ENCODE data around the gene PHETA2.
A peak's percentile ranks its signal among the peaks of the same experiment; 100 is the strongest.

The PHETA2 gene

DNA sequence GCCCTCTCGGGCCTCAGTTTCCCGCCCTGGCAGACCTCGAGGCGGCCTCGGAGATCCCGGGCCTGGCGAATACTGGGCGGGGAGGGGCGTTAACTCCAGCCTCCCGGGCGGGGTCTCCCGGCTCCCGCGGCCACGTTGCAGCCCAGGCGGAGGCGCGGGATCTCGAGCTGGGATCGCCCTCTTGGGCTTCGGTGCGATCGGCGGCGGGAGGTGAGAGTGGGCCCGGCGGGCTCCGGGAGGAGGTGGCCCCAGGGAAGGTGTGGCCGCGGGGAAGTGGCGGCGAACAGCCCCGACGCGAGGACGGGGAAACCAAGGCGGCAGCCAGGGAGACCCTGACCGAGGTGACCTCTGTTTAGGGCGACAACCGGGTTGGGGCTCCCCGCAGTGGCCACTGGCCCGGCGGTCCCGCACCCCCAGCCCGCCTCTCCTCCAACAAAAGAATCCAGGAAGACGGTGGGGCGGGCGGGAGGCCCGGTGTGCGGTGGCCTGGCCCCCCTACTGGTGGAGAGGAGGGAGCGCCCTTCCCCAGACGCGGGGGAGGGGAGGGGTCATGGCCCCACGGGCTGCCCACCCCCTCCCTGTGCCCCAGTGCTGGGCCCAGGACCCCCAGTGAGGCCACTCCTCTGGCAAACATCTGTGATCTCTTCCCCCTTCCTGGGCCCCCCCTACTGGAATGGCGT lies at the start of gene PHETA2:
Gene PHETA2, plus strand, starts transcription at position 117 of the 680 bp plus-strand sequence. CDS start 3,046 bp downstream, outside the sequence.
- DNase-seq: peak; percentile 74

GRCh38 chr22:42025421-42025820 lies 48.6 kb upstream of the PHETA2 start:
- no peak for DNase-seq

DNA sequence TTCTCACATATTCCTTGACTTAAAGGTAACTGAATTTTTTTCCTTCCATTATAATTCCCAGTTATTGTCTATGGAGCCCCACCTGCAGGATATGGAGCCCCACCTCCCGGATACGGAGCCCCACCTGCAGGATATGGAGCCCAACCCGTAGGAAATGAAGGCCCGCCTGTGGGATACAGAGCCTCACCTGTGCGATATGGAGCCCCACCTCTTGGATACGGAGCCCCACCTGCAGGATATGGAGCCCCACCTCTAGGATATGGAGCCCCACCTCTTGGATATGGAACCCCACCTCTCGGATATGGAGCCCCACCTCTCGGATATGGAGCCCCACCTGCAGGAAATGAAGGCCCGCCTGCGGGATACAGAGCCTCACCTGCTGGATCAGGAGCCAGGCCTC lies 47.3 kb upstream of the PHETA2 start:
- DNase-seq: no peak

DNA sequence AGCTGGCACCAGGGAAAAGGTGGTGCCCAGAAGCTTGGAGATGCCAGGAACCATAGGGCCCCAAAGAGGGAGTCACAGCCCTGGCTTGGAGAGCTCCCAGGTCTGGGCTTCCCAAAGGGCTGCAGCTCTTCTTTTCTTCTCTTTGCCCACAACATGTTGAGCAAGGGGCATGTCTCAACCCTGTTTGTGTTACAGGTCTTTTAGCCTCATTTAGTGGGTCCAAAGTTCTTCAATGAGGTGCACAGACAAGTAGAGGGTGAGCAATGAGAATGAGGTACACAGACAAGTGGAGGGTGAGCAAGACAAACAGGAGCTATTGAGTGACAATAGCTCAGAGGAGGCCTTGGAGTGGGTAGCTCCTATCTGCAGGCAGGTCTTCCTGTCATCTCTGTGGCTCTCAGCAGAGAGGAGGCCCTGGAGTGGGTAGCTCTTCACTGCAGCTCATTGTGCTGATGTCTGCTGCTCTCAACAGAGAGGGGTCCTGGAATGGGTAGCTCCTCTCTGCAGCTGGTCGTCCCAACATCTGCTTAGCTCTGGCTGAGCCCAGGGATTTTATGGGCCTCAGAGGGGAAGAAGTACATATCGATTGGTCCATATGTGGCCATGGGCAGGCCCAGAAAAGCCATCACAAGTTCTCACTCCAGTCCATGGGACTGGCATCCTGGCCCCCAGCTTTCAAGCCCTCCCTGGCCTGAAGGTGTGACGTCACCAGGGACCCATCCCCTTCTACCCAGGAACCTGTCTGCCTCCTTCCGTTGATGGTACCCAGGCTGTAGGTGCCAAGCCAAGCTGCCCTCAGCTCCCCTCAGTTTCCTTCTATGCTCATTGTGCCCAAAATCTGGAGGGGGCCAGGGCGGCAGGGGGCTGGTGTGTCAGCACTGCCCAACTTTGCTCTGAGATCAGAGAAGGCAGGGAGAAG lies 40.5 kb upstream of the PHETA2 start:
- no peak for DNase-seq

DNA sequence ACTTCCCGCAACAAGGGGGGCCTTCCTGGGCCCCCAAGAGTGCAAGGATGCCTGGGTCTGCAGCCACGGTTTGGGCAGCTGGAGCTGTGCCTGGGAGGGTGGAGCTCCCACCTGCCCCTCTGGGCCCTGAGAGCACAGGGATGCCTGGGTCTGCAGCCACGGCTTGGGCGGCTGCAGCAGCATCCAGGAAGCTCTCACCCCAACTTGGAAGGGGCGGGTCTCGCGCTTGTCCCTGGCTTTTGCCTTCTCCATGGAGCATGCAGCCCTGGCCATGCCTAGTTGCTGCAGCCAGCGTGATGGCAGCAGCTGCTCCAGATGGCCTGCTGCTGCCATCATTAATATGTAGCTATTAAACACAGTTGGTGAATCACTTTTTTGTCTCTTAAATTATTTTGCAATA lies 38.8 kb upstream of the PHETA2 start:
- no peak for DNase-seq

GRCh38 chr22:42039271-42039670 lies 34.8 kb upstream of the PHETA2 start:
- DNase-seq: no peak

GRCh38 chr22:42041784-42042183 lies 32.3 kb upstream of the PHETA2 start:
- no peak for DNase-seq

GRCh38 chr22:42050641-42051180 lies 23.3 kb upstream of the PHETA2 start:
- DNase-seq: no peak

DNA sequence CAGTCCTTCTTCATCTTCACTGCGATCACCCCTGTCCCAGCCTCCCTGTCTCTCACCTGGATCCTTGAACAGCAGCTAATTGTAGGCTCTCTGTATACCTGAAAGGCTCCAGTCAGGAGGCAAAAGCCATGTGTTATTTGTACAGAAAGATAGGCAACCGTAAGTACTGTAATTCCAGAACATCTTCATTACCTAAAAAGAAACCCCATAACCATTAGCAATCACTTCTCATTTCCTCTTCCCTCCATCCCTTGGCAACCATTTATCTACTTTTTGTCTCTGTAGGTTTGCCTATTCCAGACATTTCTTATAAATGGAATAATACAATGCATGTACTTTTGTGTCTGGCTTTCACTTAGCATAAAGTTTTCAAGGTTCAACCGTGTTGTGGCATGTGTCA lies 21.3 kb upstream of the PHETA2 start:
- no peak for DNase-seq

DNA sequence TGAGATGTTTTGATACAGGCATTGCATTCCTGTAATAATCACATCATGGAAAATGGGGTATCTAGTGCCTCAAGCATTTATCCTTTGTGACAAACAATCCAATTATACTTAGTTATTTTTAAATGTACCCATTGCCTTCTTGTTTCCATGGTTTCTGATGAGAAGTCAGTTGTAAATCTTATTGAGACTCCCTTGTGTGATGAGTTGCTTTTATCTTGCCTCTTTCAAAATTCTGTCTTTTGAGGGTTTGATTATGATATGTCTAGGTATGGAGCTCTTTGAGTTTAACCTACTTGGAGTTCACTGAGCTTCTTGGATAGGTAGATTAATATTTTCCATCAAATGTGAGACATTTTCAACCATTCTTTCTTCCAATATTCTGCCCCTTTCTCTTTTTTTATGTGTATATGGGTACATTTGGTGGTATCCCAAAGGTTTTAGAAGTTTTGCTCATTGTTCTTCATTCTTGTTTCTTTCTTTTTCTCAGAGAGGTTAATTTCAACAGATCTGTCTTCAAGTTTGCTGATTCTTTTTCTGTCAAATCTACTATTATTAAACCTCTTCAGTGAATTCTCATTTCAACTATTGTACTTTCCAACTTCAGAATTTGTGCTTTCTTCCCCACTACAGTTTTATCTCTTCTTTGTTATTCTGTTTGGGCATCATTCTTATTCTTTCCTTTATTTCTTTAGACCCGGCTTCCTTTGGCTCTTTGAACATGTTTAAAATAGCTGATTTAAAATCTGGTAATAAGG lies 17.1 kb upstream of the PHETA2 start:
- no peak for DNase-seq

- no peak for DNase-seq
Measured at GRCh38 chr22:42060489-42060888, 13.6 kb upstream of the PHETA2 start.

GRCh38 chr22:42061041-42061440 lies 13.0 kb upstream of the PHETA2 start:
- DNase-seq: no peak

DNA sequence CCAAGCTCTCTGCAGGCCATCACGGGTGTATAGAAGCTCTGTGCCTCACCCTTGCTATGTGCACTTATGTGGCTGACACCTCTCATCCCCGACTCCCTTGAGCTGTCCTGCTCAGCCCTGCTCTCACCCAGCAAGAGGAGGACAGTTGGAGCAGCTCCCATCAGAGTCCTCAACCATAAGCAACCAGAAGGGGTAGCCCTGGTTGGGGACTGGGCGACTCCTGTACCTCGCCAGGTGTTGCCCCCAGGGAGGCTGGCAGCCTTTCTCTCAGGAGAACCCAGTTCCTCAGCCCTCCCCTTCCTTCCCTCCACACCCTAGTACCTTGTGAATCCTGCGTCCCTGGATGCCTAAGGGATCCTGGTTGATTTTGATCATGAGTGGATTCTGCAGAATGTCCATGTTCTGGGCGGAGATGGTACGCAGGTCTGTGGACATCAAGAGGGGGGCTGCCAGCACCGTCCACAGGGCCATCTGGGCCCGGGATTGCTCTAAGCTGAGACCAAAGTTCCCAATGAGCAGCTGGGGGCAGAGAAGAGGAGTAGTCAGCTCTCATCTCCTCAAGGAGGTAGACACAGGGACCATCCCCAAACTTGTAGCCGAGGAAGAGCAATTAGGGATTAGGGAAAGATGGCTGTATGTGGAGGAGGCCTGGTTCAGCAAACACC lies 11.4 kb upstream of the PHETA2 start:
- no peak for DNase-seq

- DNase-seq: no peak
Measured at GRCh38 chr22:42064629-42065028, 9.4 kb upstream of the PHETA2 start.

GRCh38 chr22:42065438-42066125 lies 8.5 kb upstream of the PHETA2 start:
- DNase-seq: no peak

GRCh38 chr22:42066126-42066761 lies 7.8 kb upstream of the PHETA2 start:
- no peak for DNase-seq

GRCh38 chr22:42066937-42067336 lies 7.1 kb upstream of the PHETA2 start:
- DNase-seq: no peak

- no peak for DNase-seq
Measured at GRCh38 chr22:42067671-42068251, 6.3 kb upstream of the PHETA2 start.

DNA sequence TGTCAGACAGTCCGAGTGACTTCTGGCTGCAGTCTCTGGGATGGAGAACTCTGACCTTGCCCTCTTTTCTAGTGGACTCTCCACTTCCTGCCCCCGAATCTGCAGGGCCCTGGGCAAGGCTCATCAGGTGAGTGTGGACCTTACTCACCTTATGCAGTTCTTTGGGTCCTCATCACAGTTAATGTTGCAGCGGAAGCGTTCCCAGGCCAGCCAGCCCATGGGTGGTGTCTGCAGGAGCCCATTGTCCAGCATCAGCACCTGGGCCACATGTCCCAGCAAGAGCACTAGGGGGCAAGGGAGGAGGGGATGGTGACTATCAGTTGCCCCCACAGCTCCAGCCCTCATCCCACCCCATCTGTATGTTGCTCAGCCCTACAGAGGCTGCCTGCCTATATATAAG lies 5.8 kb upstream of the PHETA2 start:
- DNase-seq: no peak

GRCh38 chr22:42069801-42070516 lies 4.1 kb upstream of the PHETA2 start:
- DNase-seq: no peak
